ENCODE results near the gene UTP4.

Gene UTP4

GRCh38 chr16:69187446-69188235 lies 55.2 kb downstream of the UTP4 start:
- H2AFZ ChIP-seq (ENCODE audit: low read depth, low read length): no peak overlapping the region
- peak overlapping the region; percentile 88 for H3K4me3 ChIP-seq (ENCODE audit: low read length)
- peak overlapping the region; percentile 75 for H3K9ac ChIP-seq (ENCODE audit: low read length)
- H3K9me3 ChIP-seq (ENCODE audit: insufficient read depth, low read length): no peaks in the 10 kb centered on the region
- H3K27me3 ChIP-seq (ENCODE audit: low read depth, low read length): no peaks in the 10 kb centered on the region
- peaks cover 14% of the 10 kb centered on the region for H3K4me1 ChIP-seq (ENCODE audit: low read length)
- peak overlapping the region; percentile 97 for H3K27ac ChIP-seq (ENCODE audit: low read length)
- TF ChIP-seq EZH2phosphoT487 (IDR thresholded peaks at IDR 0.05; ENCODE audit: low read depth) (no peak), CTCF (IDR thresholded peaks at IDR 0.05; ENCODE audit: low read depth, low read length) (no peak)
- H4K20me1 ChIP-seq (ENCODE audit: insufficient read depth, low read length): peaks cover 26% of the 10 kb centered on the region
- peak overlapping the region; percentile 68 for H3K4me2 ChIP-seq (ENCODE audit: low read length)
- peaks cover 37% of the 10 kb centered on the region for H3K79me2 ChIP-seq (ENCODE audit: low read length)
- peaks cover 6% of the 10 kb centered on the region for H3K36me3 ChIP-seq (replicated peaks; ENCODE audit: low read depth, low read length)

- H2AFZ ChIP-seq (ENCODE audit: low read depth, low read length): no peak overlapping the region
- H3K4me1 ChIP-seq (ENCODE audit: low read length): peaks cover 14% of the 10 kb centered on the region
- no peaks in the 10 kb centered on the region for H3K9me3 ChIP-seq (ENCODE audit: insufficient read depth, low read length)
- H3K79me2 ChIP-seq (ENCODE audit: low read length): peaks cover 37% of the 10 kb centered on the region
- no peaks in the 10 kb centered on the region for H3K27me3 ChIP-seq (ENCODE audit: low read depth, low read length)
- peak overlapping the region; percentile 6; the same call in 1 of the 2 replicates for H3K27ac ChIP-seq (ENCODE audit: low read length)
- peaks cover 26% of the 10 kb centered on the region for H4K20me1 ChIP-seq (ENCODE audit: insufficient read depth, low read length)
- H3K4me2 ChIP-seq (ENCODE audit: low read length): peak overlapping the region; percentile 68
- TF ChIP-seq CTCF (IDR thresholded peaks at IDR 0.05; ENCODE audit: low read depth, low read length): no peak
- no peak for TF ChIP-seq EZH2phosphoT487 (IDR thresholded peaks at IDR 0.05; ENCODE audit: low read depth)
- peaks cover 6% of the 10 kb centered on the region for H3K36me3 ChIP-seq (replicated peaks; ENCODE audit: low read depth, low read length)
- peak overlapping the region; percentile 75 for H3K9ac ChIP-seq (ENCODE audit: low read length)
- H3K4me3 ChIP-seq (ENCODE audit: low read length): peak overlapping the region; percentile 88
These were observed 55.7 kb downstream of the UTP4 start for GRCh38 chr16:69188236-69188549.

GRCh38 chr16:69188716-69189115 lies 56.3 kb downstream of the UTP4 start:
- Histone ChIP-seq H3K9me3 (ENCODE audit: insufficient read depth, low read length) (no peaks in the 10 kb centered on the region), H4K20me1 (ENCODE audit: insufficient read depth, low read length) (peaks cover 26% of the 10 kb centered on the region), H3K4me1 (ENCODE audit: low read length) (peaks cover 14% of the 10 kb centered on the region), H3K9ac (ENCODE audit: low read length) (peak overlapping the region; percentile 75), H3K27ac (ENCODE audit: low read length) (no peak overlapping the region), H3K79me2 (ENCODE audit: low read length) (peaks cover 37% of the 10 kb centered on the region), H3K27me3 (ENCODE audit: low read depth, low read length) (no peaks in the 10 kb centered on the region), H3K36me3 (replicated peaks; ENCODE audit: low read depth, low read length) (peaks cover 6% of the 10 kb centered on the region), H2AFZ (ENCODE audit: low read depth, low read length) (no peak overlapping the region), H3K4me3 (ENCODE audit: low read length) (peak overlapping the region; percentile 88), H3K4me2 (ENCODE audit: low read length) (peak overlapping the region; percentile 68)
- no peak for TF ChIP-seq EZH2phosphoT487 (IDR thresholded peaks at IDR 0.05; ENCODE audit: low read depth)
- TF ChIP-seq CTCF (IDR thresholded peaks at IDR 0.05; ENCODE audit: low read depth, low read length): no peak

GRCh38 chr16:69190046-69190588 lies 57.7 kb downstream of the UTP4 start:
- peaks cover 44% of the 10 kb centered on the region for H3K79me2 ChIP-seq (ENCODE audit: low read length)
- TF ChIP-seq EZH2phosphoT487 (IDR thresholded peaks at IDR 0.05; ENCODE audit: low read depth): no peak
- TF ChIP-seq CTCF (IDR thresholded peaks at IDR 0.05; ENCODE audit: low read depth, low read length): no peak

More at GRCh38 chr16:69190046-69190588, 57.7 kb downstream of the UTP4 start:
- Histone ChIP-seq H3K9me3 (ENCODE audit: insufficient read depth, low read length) (no peaks in the 10 kb centered on the region), H3K4me2 (ENCODE audit: low read length) (no peak overlapping the region), H3K27ac (ENCODE audit: low read length) (no peak overlapping the region), H3K9ac (ENCODE audit: low read length) (no peak overlapping the region), H2AFZ (ENCODE audit: low read depth, low read length) (no peak overlapping the region), H3K4me1 (ENCODE audit: low read length) (peaks cover 14% of the 10 kb centered on the region), H3K4me3 (ENCODE audit: low read length) (no peak overlapping the region), H3K27me3 (ENCODE audit: low read depth, low read length) (no peaks in the 10 kb centered on the region), H3K36me3 (replicated peaks; ENCODE audit: low read depth, low read length) (peaks cover 6% of the 10 kb centered on the region), H4K20me1 (ENCODE audit: insufficient read depth, low read length) (peaks cover 35% of the 10 kb centered on the region)
